HepG2 (cell line): ENCODE data around the gene RFFL. TPM values are rescaled to one million over a fixed set of nuclear protein-coding genes. Genes with fewer than 3 reads are reported as not detected.
A peak's percentile ranks its signal among the peaks of the same experiment; 100 is the strongest.

Source experiments
- DNMT3B ChIP-seq: conservative IDR thresholded peaks from 2 replicates; pipeline ENCODE4 v1.6.1; 2016; ENCODE audit warnings: missing biosample characterization, control low read depth
- KAT2B ChIP-seq: fragments of 150-350 bp; IDR thresholded peaks from 2 replicates; pipeline ENCODE4 v1.6.1; 2014; ENCODE audit warnings: low read depth, low read length, borderline replicate concordance
- KDM5B ChIP-seq: sonication (generic); formaldehyde crosslinking; IDR thresholded peaks from 2 replicates; pipeline ENCODE4 v1.4.0; 2020; ENCODE audit warnings: missing genetic modification reagents, mild to moderate bottlenecking, borderline replicate concordance
- MTF2 ChIP-seq: sonication (generic); formaldehyde crosslinking; IDR thresholded peaks from 2 replicates; pipeline ENCODE4 v1.5.0; 2020; ENCODE audit warnings: missing genetic modification reagents, borderline replicate concordance
- NR2C2 ChIP-seq: sonication (generic); formaldehyde crosslinking; IDR thresholded peaks from 2 replicates; pipeline ENCODE4 v1.4.0; 2020; ENCODE audit warnings: missing genetic modification reagents, mild to moderate bottlenecking, moderate library complexity, borderline replicate concordance
- NR2F1 ChIP-seq, 2 experiments: fragments of 450-650 bp in 1 of 2; formaldehyde crosslinking in 1 of 2; IDR thresholded peaks; 2 replicates each; pipeline versions ENCODE4 v1.5.0 to v1.6.1; 2016 to 2020; ENCODE audit warnings: mild to moderate bottlenecking in 1 of 2, missing compliant biosample characterization in 1 of 2, missing genetic modification reagents in 1 of 2, moderate library complexity in 1 of 2
- SMAD1 ChIP-seq: sonication (generic); formaldehyde crosslinking; IDR thresholded peaks from 2 replicates; pipeline ENCODE4 v1.4.0; 2020; ENCODE audit warnings: missing genetic modification reagents, low read depth, mild to moderate bottlenecking, borderline replicate concordance
- TGIF2 ChIP-seq: IDR thresholded peaks from 2 replicates; pipeline ENCODE4 v1.6.1; 2016; ENCODE audit warnings: control low read depth, missing compliant biosample characterization
- ZBTB20 ChIP-seq: sonication (generic); formaldehyde crosslinking; IDR thresholded peaks from 2 replicates; pipeline ENCODE4 v1.8.1; 2023; ENCODE audit warnings: missing genetic modification reagents, low read depth, mild to moderate bottlenecking, borderline replicate concordance
- ZNF143 ChIP-seq: sonication (generic); formaldehyde crosslinking; IDR thresholded peaks from 2 replicates; pipeline ENCODE4 v1.4.0; 2020; ENCODE audit warnings: missing genetic modification reagents
- ZNF274 ChIP-seq: sonication (generic); formaldehyde crosslinking; IDR thresholded peaks from 2 replicates; pipeline ENCODE4 v1.5.1; 2020; ENCODE audit warnings: mild to moderate bottlenecking, missing genetic modification reagents
- ZNF615 ChIP-seq: sonication (generic); formaldehyde crosslinking; IDR thresholded peaks from 2 replicates; pipeline ENCODE4 v1.5.0; 2020; ENCODE audit warnings: mild to moderate bottlenecking, missing genetic modification reagents, borderline replicate concordance
- ZSCAN31 ChIP-seq: sonication (generic); formaldehyde crosslinking; IDR thresholded peaks from 2 replicates; pipeline ENCODE4 v1.5.0; 2020; ENCODE audit warnings: low read depth, mild to moderate bottlenecking, missing genetic modification reagents
- polyA plus RNA-seq, 8 experiments: library from polyadenylated mRNA; depleted of rRNA in 3 of 8; stranded (reverse) in 7 of 8; unstranded in 1 of 8; fragments of >200 nt; fragmentation: Illumina TruSeq in 4 of 8; extraction: Trizol in 4 of 8; gene quantifications; 2 replicates each; pipeline versions ENCODE4 v1.2.1 to v1.2.3, GENCODE V29; 2011 to 2016; ENCODE audit warnings: low read depth in 4 of 8, missing spikeins in 1 of 8, mixed read lengths in 1 of 8; ENCODE audit not compliant: insufficient read depth in 1 of 8
- total RNA-seq, 5 experiments: library from RNA; depleted of rRNA; stranded (reverse); fragments of >200 nt; fragmentation: Illumina TruSeq; extraction: Trizol; gene quantifications; 2 replicates each; pipeline ENCODE4 v1.2.3, GENCODE V29; 2016; ENCODE audit warnings: low read depth in 1 of 5
- TF ChIP-seq, protein P1 (sequence below): sonication (generic); formaldehyde crosslinking; IDR thresholded peaks from 2 replicates; pipeline ENCODE4 v1.4.0; 2020; ENCODE audit warnings: mild to moderate bottlenecking, missing genetic modification reagents
- TF ChIP-seq, protein P2 (sequence below): sonication (generic); formaldehyde crosslinking; IDR thresholded peaks from 2 replicates; pipeline ENCODE4 v1.5.1; 2020; ENCODE audit warnings: missing genetic modification reagents, mild to moderate bottlenecking, borderline replicate concordance
- TF ChIP-seq, protein P3 (sequence below): sonication (generic); formaldehyde crosslinking; conservative IDR thresholded peaks from 2 replicates; pipeline ENCODE4 v1.5.0; 2020; ENCODE audit warnings: missing genetic modification reagents
- TF ChIP-seq, protein P4 (sequence below): sonication (generic); formaldehyde crosslinking; IDR thresholded peaks from 2 replicates; pipeline ENCODE4 v1.5.1; 2020; ENCODE audit warnings: mild to moderate bottlenecking, missing genetic modification reagents, borderline replicate concordance

RFFL gene
- total and polyA plus RNA-seq, 2 of the 13 experiments (the other 11 are each of a cell fraction or from before 2014, with no cell fraction given), result 24.3 to 48.6 TPM

DNA sequence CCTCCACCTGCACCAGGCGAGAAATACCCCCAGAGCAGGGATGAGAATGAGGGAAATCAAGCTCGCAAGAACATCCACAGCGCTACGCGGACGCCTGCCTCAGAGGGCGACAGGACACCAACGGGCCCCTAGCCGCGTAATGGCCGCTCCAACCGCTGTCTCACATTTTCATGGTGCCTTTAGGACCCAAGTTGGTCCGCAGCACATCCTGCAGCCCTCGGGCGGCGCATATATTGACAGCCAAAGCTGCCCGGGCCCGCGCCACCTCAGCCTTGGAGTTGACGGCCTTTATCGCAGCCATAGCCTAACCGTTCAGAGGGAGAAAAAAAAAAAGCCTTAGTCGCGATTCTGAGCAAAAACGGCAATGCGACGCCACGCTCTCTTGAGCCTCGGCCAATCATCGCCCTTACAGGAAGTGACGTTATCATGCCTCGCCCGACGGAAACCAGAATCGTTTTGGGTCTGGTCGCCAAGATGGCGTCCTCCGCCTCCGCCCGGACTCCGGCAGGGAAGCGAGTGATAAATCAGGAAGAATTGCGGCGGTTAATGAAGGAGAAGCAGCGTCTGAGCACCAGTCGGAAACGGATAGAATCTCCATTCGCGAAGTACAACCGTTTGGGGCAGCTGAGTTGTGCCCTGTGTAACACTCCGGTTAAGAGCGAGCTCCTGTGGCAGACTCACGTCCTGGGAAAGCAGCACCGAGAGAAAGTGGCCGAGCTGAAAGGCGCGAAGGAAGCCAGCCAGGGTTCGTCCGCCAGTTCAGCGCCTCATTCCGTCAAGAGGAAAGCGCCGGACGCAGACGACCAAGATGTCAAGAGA, 102.2 kb downstream of the RFFL start, which contains the start of the genes CCT6B and ZNF830 (continued):
- TF ChIP-seq, protein P1, sequence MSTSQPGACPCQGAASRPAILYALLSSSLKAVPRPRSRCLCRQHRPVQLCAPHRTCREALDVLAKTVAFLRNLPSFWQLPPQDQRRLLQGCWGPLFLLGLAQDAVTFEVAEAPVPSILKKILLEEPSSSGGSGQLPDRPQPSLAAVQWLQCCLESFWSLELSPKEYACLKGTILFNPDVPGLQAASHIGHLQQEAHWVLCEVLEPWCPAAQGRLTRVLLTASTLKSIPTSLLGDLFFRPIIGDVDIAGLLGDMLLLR, result no peak
- TF ChIP-seq ZNF274 (CRISPR knock-in tag) (peak; percentile 70; the same call in 1 of the 2 replicates), KDM5B (CRISPR knock-in tag) (peak; percentile 87; the same call in 1 of the 2 replicates), ZBTB20 (CRISPR knock-in tag) (0 out of 2 replicates have a peak, but pooled peaks have one; percentile 31), DNMT3B (CRISPR knock-in tag) (0 out of 2 replicates have a peak, but pooled peaks have one; percentile 17), NR2F1 (CRISPR knock-in tag; IDR thresholded peaks at IDR 0.05) (no peak; a peak in 1 of 4 replicates), ZNF143 (CRISPR knock-in tag) (peak; percentile 41; the same call in 1 of the 2 replicates), ZNF615 (CRISPR knock-in tag) (no peak), MTF2 (peak; percentile 67; the same call in 1 of the 2 replicates), SMAD1 (CRISPR knock-in tag) (0 out of 2 replicates have a peak, but pooled peaks have one; percentile 48), ZSCAN31 (CRISPR knock-in tag) (no peak), TGIF2 (CRISPR knock-in tag) (peak; percentile 73), KAT2B (no peak), NR2C2 (CRISPR knock-in tag) (no peak)
- TF ChIP-seq, protein P2, sequence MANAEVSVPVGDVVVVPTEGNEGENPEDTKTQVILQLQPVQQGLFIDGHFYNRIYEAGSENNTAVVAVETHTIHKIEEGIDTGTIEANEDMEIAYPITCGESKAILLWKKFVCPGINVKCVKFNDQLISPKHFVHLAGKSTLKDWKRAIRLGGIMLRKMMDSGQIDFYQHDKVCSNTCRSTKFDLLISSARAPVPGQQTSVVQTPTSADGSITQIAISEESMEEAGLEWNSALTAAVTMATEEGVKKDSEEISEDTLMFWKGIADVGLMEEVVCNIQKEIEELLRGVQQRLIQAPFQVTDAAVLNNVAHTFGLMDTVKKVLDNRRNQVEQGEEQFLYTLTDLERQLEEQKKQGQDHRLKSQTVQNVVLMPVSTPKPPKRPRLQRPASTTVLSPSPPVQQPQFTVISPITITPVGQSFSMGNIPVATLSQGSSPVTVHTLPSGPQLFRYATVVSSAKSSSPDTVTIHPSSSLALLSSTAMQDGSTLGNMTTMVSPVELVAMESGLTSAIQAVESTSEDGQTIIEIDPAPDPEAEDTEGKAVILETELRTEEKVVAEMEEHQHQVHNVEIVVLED (CRISPR knock-in tag), result peak; percentile 90
- TF ChIP-seq, protein P3, sequence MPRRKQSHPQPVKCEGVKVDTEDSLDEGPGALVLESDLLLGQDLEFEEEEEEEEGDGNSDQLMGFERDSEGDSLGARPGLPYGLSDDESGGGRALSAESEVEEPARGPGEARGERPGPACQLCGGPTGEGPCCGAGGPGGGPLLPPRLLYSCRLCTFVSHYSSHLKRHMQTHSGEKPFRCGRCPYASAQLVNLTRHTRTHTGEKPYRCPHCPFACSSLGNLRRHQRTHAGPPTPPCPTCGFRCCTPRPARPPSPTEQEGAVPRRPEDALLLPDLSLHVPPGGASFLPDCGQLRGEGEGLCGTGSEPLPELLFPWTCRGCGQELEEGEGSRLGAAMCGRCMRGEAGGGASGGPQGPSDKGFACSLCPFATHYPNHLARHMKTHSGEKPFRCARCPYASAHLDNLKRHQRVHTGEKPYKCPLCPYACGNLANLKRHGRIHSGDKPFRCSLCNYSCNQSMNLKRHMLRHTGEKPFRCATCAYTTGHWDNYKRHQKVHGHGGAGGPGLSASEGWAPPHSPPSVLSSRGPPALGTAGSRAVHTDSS (CRISPR knock-in tag), result peak; percentile 74; the same call in 1 of the 2 replicates
- TF ChIP-seq, protein P4, sequence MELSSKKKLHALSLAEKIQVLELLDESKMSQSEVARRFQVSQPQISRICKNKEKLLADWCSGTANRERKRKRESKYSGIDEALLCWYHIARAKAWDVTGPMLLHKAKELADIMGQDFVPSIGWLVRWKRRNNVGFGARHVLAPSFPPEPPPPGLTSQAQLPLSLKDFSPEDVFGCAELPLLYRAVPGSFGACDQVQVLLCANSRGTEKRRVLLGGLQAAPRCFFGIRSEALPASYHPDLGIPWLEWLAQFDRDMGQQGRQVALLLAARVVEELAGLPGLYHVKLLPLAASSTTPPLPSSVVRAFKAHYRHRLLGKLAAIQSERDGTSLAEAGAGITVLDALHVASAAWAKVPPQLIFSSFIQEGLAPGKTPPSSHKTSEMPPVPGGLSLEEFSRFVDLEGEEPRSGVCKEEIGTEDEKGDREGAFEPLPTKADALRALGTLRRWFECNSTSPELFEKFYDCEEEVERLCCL (CRISPR knock-in tag), result no peak
